HG02884 (cell line): ENCODE data around the gene SCN11A.

ENCODE experiments used
- ATAC-seq: cut with Tn5 transposase; IDR thresholded peaks from one replicate; pipeline ENCODE4 v1.9.1; 2021; ENCODE audit warnings: mild to moderate bottlenecking, moderate library complexity; ENCODE audit not compliant: unreplicated experiment

Gene SCN11A

DNA sequence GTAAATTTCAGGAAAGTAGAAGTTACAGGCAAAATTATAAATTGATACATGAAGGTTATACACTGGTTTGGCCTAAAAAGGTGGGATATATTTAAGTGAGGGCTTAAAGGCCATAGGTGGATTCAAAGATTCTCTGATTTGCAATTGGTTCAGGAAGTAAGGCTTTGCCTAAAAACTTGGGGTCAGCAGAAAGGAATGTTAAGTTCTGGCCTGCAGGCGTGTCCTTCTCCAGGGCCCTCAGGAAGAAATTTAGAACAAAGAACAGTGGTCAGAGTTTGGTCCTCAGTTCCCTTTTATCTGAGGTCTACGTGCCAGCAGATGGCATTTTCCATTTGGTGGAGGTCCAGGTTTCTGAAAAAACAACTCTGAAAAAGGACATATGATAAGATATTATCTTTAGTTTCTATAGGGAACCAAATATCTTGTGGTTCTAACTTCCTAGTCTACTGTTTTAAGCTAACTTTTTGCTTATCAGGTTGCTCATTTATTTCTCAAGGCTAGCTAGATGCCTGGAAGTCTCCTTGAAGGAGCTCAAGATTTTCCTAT, 40.5 kb downstream of the SCN11A start:
- no peak for ATAC-seq

DNA sequence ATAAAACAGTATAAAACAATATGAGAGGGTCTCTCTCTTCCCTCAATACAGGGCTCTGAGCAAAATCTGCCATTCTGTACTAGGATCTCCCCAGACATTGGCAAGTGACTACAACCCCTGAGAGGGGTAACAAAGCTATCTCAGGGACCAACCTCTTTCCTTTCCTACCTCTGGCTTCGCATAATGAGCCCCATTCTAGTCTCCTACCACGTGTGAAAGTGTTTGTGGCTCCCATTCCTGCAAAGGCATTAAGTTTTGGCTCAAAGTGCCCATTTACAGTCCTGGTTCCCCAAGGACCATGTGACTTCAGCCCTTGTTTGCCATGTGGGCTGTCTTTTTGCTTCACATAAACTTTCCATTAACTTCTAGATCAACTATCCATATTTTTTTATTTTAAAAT, 46.4 kb downstream of the SCN11A start:
- no peak for ATAC-seq
